Erythroblast (primary cell): ENCODE results near the gene NPTX1.

Experiments used
- DNase-seq, 2 experiments: peaks; one replicate each; lab custom pipeline; 2025; lab: John Stamatoyannopoulos, UW
- GATA1 ChIP-seq: IDR thresholded peaks from 2 replicates; pipeline ENCODE4 v1.6.1; 2011; ENCODE audit warnings: low read depth, mild to moderate bottlenecking, control low read depth, low read length, moderate library complexity
- POLR2A ChIP-seq: IDR thresholded peaks from 2 replicates; pipeline ENCODE4 v1.6.1; 2011; ENCODE audit warnings: mild to moderate bottlenecking, low read length

NPTX1 gene

DNA sequence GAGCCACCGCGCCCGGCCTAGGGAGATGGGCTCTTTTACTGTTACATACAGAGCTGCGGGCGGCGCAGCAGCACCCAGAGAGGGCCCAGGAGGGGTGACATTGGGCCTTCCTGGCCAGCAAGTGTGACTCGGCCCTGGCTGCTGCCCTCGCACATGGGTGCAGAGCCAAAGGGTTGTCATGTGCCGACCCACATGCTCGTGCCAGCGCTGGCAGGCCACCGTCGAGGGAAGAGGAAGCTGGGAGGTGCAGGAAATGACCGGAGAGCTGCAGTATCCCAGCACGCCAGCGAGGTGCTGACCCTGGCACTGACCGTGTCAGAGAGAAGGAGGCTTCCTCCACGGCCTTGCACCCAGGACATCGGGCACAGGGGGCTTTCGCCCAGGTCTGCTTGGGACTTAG is 53.4 kb downstream of the NPTX1 start:
- TF ChIP-seq POLR2A, result no peak
- TF ChIP-seq GATA1, result no peak
- DNase-seq, result no peak

DNA sequence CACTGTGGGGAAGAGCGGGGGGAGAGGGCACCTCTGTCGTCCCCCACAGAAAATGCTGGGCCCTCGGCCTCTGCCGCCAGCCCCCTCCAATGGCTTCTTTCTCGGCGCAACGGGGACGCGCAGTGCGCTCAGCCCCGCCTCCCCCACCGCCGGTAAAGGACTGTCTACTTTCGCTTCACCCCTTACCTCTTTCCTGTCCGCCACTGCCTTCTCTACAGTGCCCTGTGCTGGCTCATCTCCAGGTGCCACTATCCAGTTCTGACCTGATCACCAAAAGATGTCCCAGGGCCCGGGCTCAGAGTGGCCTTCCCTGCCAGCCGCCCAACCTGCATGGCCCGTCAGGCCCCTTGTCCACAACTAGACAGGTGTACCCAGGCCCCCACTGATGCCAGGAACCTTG is 54.1 kb downstream of the NPTX1 start:
- TF ChIP-seq POLR2A (no peak), GATA1 (no peak)
- DNase-seq, result no peak

DNA sequence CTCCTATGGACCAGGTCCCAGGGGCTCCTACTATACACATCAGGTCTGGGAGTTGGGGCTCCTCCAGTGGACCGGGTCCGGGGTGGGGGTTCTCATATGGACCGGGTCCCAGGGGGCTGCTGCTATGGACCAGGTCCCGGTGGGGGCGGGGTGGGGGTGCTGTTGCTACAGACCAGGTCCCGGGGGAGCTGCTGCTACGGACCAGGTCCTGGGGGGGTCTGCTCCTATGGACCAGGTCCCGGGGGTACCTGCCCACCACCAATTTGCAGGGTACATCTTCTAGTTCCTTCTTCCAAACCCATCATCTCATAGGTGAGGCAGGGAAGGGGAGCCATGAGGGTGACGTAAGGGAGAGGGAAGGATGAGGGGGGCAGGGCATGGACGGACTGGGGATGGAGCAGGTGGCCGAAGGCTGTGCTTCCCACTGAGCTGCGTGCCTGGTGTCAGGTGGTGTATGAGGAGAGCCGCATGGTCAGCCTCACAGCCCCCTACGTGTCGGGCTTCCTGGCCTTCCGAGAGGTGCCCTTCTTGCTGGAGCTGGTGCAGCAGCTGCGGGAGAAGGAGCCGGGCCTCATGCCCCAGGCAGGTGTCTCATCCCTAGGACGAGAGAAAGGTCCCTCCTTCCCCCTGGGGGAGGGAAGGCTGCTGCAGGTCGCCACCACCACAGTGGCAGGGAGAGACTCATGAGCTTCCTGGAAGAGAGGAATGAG is 54.9 kb downstream of the NPTX1 start:
- no peak for DNase-seq
- no peak for TF ChIP-seq POLR2A
- TF ChIP-seq GATA1, result no peak

DNA sequence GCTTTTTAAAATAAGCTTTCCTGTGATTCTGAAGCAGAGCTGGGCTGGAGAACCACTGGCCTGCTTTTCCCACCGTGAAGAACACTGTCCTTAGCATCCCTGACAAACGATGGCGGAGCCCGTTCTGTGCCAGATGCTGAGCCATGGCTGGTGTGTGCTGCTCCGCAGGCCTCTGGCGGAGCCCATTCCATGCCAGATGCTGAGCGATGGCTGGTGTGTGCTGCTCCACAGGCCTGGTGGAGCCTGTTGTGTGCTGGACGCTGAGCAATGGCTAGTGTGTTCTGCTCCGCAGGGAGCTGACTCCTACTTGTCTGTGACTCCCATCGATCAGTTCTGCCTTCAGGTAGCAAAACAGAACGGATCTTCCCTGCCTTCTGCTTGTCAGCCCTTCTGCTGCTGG is 57.2 kb downstream of the NPTX1 start:
- DNase-seq, result no peak
- TF ChIP-seq POLR2A (no peak), GATA1 (no peak)

DNA sequence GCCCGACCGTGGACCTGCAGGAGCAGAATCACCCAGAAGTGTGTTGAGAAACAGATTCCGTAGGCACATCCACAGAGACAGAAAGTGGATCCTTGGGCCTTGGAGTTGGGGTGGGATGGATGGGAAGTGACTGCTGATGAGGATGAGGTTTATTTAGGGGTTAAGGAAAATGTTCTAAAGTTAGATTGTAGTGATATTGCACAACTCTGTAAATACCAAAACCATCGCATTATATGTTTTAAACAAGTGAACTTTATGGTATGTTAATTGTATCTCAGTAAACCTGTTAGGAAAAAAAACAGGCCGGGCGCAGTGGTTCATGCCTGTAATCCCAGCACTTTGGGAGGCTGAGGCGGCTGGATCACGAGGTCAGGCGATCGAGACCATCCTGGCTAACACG is 57.8 kb downstream of the NPTX1 start:
- no peak for DNase-seq
- TF ChIP-seq GATA1 (no peak), POLR2A (no peak)
